ENCODE results near the gene GJB4.

The GJB4 gene

GRCh38 chr1:34715139-34715538, 44.4 kb upstream of the GJB4 start:
- no peak overlapping the region for H3K4me3 ChIP-seq (replicated peaks; ENCODE audit: insufficient read depth, low read length)
- no peaks in the 10 kb centered on the region for H3K27me3 ChIP-seq (ENCODE audit: insufficient read depth, poor library complexity, severe bottlenecking)
- no peak overlapping the region for H3K27ac ChIP-seq (replicated peaks)
- TF ChIP-seq POLR2AphosphoS5 (IDR thresholded peaks at IDR 0.05; ENCODE audit: low read depth), result no peak
- no peak for TF ChIP-seq SPI1 (IDR thresholded peaks at IDR 0.05; ENCODE audit: borderline replicate concordance, low read depth)
- TF ChIP-seq GABPA (IDR thresholded peaks at IDR 0.05; ENCODE audit: low read depth), result no peak
- TF ChIP-seq CTCF (IDR thresholded peaks at IDR 0.05; ENCODE audit: insufficient read depth, low read length), result no peak
- no peak for TF ChIP-seq REST (IDR thresholded peaks at IDR 0.05; ENCODE audit: insufficient replicate concordance, low read depth)
- DNase-seq (ENCODE audit: low read depth in 1 of 2, low spot score in 1 of 2), result no peak

- H3K4me3 ChIP-seq (replicated peaks; ENCODE audit: insufficient read depth, low read length), result no peak overlapping the region
- no peaks in the 10 kb centered on the region for H3K27me3 ChIP-seq (ENCODE audit: insufficient read depth, poor library complexity, severe bottlenecking)
- H3K27ac ChIP-seq (replicated peaks), result no peak overlapping the region
- no peak for DNase-seq (ENCODE audit: low read depth in 1 of 2, low spot score in 1 of 2)
- TF ChIP-seq REST (IDR thresholded peaks at IDR 0.05; ENCODE audit: insufficient replicate concordance, low read depth), result no peak
- no peak for TF ChIP-seq SPI1 (IDR thresholded peaks at IDR 0.05; ENCODE audit: borderline replicate concordance, low read depth)
- TF ChIP-seq GABPA (IDR thresholded peaks at IDR 0.05; ENCODE audit: low read depth), result no peak
- TF ChIP-seq CTCF (IDR thresholded peaks at IDR 0.05; ENCODE audit: insufficient read depth, low read length), result no peak
- no peak for TF ChIP-seq POLR2AphosphoS5 (IDR thresholded peaks at IDR 0.05; ENCODE audit: low read depth)
Measured at GRCh38 chr1:34721241-34721640, 38.3 kb upstream of the GJB4 start.

GRCh38 chr1:34721646-34722355, 37.7 kb upstream of the GJB4 start:
- TF ChIP-seq GABPA (IDR thresholded peaks at IDR 0.05; ENCODE audit: low read depth), result no peak
- no peak for TF ChIP-seq SPI1 (IDR thresholded peaks at IDR 0.05; ENCODE audit: borderline replicate concordance, low read depth)
- Histone ChIP-seq H3K4me3 (replicated peaks; ENCODE audit: insufficient read depth, low read length) (no peak overlapping the region), H3K27ac (replicated peaks) (no peak overlapping the region), H3K27me3 (ENCODE audit: insufficient read depth, poor library complexity, severe bottlenecking) (no peaks in the 10 kb centered on the region)
- no peak for DNase-seq (ENCODE audit: low read depth in 1 of 2, low spot score in 1 of 2)

- Histone ChIP-seq H3K27me3 (ENCODE audit: insufficient read depth, poor library complexity, severe bottlenecking) (no peaks in the 10 kb centered on the region), H3K27ac (replicated peaks) (no peak overlapping the region), H3K4me3 (replicated peaks; ENCODE audit: insufficient read depth, low read length) (no peak overlapping the region)
- DNase-seq (ENCODE audit: low read depth in 1 of 2, low spot score in 1 of 2), result no peak
- no peak for TF ChIP-seq CTCF (IDR thresholded peaks at IDR 0.05; ENCODE audit: insufficient read depth, low read length)
- TF ChIP-seq SPI1 (IDR thresholded peaks at IDR 0.05; ENCODE audit: borderline replicate concordance, low read depth), result no peak
Measured at GRCh38 chr1:34726861-34727260, 32.7 kb upstream of the GJB4 start.
